ENCODE results near the gene SH3BP1. TPM values are rescaled to one million over a fixed set of nuclear protein-coding genes. Genes with fewer than 3 reads are reported as not detected.
A peak's percentile ranks its signal among the peaks of the same experiment; 100 is the strongest.

Gene SH3BP1
- total and polyA plus RNA-seq, 2 of the 8 experiments (the other 6 are each of a cell fraction or from before 2014, with no cell fraction given) = 23.9 to 40.3 TPM

GRCh38 chr22:37696657-37697537 is 57.4 kb downstream of the SH3BP1 start, which contains the start of gene TRIOBP:
TSS of gene TRIOBP (plus strand) at chr22:37697048. CDS start at chr22:37701366, 4,318 bp downstream.
- WGBS, 2 experiments (ENCODE audit: extremely low coverage in 1 of 2, insufficient coverage in 1 of 2, insufficient read length in 1 of 2, insufficient replicate concordance in 2 of 2, low coverage in 1 of 2, low lambda C conversion rate in 2 of 2, missing lambda C conversion rate in 1 of 2) = 2% methylated on average over 36 of the region's 39 CpGs; no CpG with 5 or more reads in 1 of the 2 experiments
- Histone ChIP-seq H4K8ac (ENCODE audit: extremely low read depth, insufficient read depth, low read length) (peak within 1 kb of the TSS; percentile 60), H3K23ac (ENCODE audit: insufficient read length) (no peak within 1 kb of the TSS), H2BK12ac (ENCODE audit: low read depth, low read length) (peak within 1 kb of the TSS; percentile 68; the same call in 1 of the 2 replicates), H2BK15ac (ENCODE audit: low read length) (0 out of 2 replicates have a peak within 1 kb of the TSS, but pooled peaks have one; percentile 88), H3K27me3 (replicated peaks in 1 of 4; ENCODE audit: control insufficient read depth in 3 of 4, extremely low read depth in 1 of 4, insufficient read depth in 3 of 4, low read length in 3 of 4) (no peaks in the 10 kb centered on the region), H3K56ac (replicated peaks; ENCODE audit: insufficient read length, low read depth, low read length) (no peak within 1 kb of the TSS), H3K18ac (ENCODE audit: extremely low read depth, low read length) (peak within 1 kb of the TSS; percentile 90), H2AK5ac (ENCODE audit: low read depth, low read length) (no peak within 1 kb of the TSS), H3K79me2 (ENCODE audit: control insufficient read depth in 1 of 2, insufficient read depth in 2 of 2, low read length in 2 of 2) (no peaks in the 10 kb centered on the region), H3K4me1 (replicated peaks in 1 of 4; ENCODE audit: control insufficient read depth in 3 of 4, insufficient read depth in 4 of 4, low read length in 3 of 4) (peaks cover 0 to 4% (median 0%) of the 10 kb centered on the region in 4 experiments; a peak in 2 of 7 replicates), H2AFZ (ENCODE audit: low read length) (0 out of 2 replicates have a peak within 1 kb of the TSS, but pooled peaks have one; percentile 13), H3K23me2 (ENCODE audit: low read depth, low read length) (peaks cover 6% of the 10 kb centered on the region; the same call in 1 of the 2 replicates), H2BK5ac (ENCODE audit: low read depth, low read length) (peak within 1 kb of the TSS; percentile 86; the same call in 1 of the 2 replicates), H3K14ac (ENCODE audit: insufficient read length) (no peak within 1 kb of the TSS), H3K79me1 (ENCODE audit: low read depth, low read length) (no peaks in the 10 kb centered on the region; the same call in none of the 2 replicates), H4K91ac (replicated peaks; ENCODE audit: insufficient read length, low read length) (no peak within 1 kb of the TSS), H3K36me3 (ENCODE audit: control insufficient read depth in 2 of 4, insufficient read depth in 4 of 4, low read length in 3 of 4) (peaks cover 2 to 21% (median 10%) of the 10 kb centered on the region in 4 experiments; a peak in 6 of 8 replicates), H2BK20ac (ENCODE audit: low read length) (no peak within 1 kb of the TSS), H2BK120ac (replicated peaks; ENCODE audit: low read depth, low read length) (no peak within 1 kb of the TSS), H3K4me2 (ENCODE audit: insufficient read depth in 1 of 2, low read depth in 2 of 2, low read length in 2 of 2) (peak within 1 kb of the TSS; percentile 71 to 90), H3K27ac (ENCODE audit: low read depth, low read length) (peak within 1 kb of the TSS; percentile 31), H3K9me3 (ENCODE audit: insufficient read depth in 2 of 2, low read depth in 1 of 2, low read length in 1 of 2) (no peaks in the 10 kb centered on the region), H3K4ac (replicated peaks; ENCODE audit: insufficient read length, low read depth, low read length) (peak within 1 kb of the TSS; percentile 64), H3K9ac (replicated peaks in 1 of 4; ENCODE audit: extremely low read depth in 1 of 4, low read depth in 3 of 4, low read length in 3 of 4) (peak within 1 kb of the TSS in 3 of 4 experiments; percentile 58 to 66 (median 63); a peak in 6 of 7 replicates), H4K20me1 (replicated peaks in 1 of 2; ENCODE audit: control insufficient read depth in 1 of 2, insufficient read depth in 2 of 2, low read length in 2 of 2) (peaks cover 0 to 4% of the 10 kb centered on the region in 2 experiments), H4K5ac (ENCODE audit: insufficient read length, low read depth, low read length) (peak within 1 kb of the TSS; percentile 71), H3K4me3 (ENCODE audit: extremely low read depth in 1 of 4, insufficient read depth in 2 of 4, low read depth in 3 of 4, low read length in 4 of 4) (peak within 1 kb of the TSS; percentile 52 to 76 (median 72))
- FAIRE-seq (peak; percentile 92), DNase-seq (ENCODE audit: low read depth in 1 of 2, low spot score in 2 of 2) (peak; percentile 92 to 97)
- POLR2A ChIA-PET (ENCODE audit: partially characterized antibody) = interaction anchor here (0.6 to 4.8 kb wide), 24 partner anchors 10 to 110 kb away, joined by 3 to 30 read pairs (median 4); partner anchors contain the start of genes GGA1, NOL12, PDXP and SH3BP1
- CTCF ChIA-PET (ENCODE audit: partially characterized antibody) = interaction anchor here (0.8 to 7.3 kb wide), 18 partner anchors 10 to 138 kb away, joined by 3 to 37 read pairs (median 5); partner anchors contain the start of genes LGALS1, NOL12 and PDXP
- TF ChIP-seq BCL11A (IDR thresholded peaks at IDR 0.05; ENCODE audit: low read depth in 2 of 2, low read length in 2 of 2) (no peak), GABPA (IDR thresholded peaks at IDR 0.05; ENCODE audit: borderline replicate concordance, insufficient read depth, low read length) (no peak), SIX5 (IDR thresholded peaks at IDR 0.05; ENCODE audit: low read depth, low read length) (no peak), KDM1A (IDR thresholded peaks at IDR 0.05; ENCODE audit: borderline replicate concordance, low read length) (0 out of 2 replicates have a peak, but pooled peaks have one; percentile 21), ASH2L (IDR thresholded peaks at IDR 0.05; ENCODE audit: low read length) (no peak), BRCA1 (IDR thresholded peaks at IDR 0.05; ENCODE audit: low read depth, low read length) (no peak), CTCF (IDR thresholded peaks at IDR 0.05; ENCODE audit: control extremely low read depth in 1 of 3, insufficient read depth in 1 of 3, low read depth in 1 of 3, low read length in 3 of 3) (peak; percentile 42 to 51 (median 49); a peak in 3 of 4 replicates)

Measured in H1 (cell line).